GM12878 (cell line): Measurements from ENCODE around the gene GUCA1A.

Source experiments
- CHD1 ChIP-seq: IDR thresholded peaks from 2 replicates; pipeline ENCODE4 v1.6.1; 2012; ENCODE audit warnings: low read depth, low read length, improper control_type of control experiment
- EZH2 ChIP-seq: IDR thresholded peaks from 2 replicates; pipeline ENCODE4 v1.6.1; 2012; ENCODE audit warnings: low read depth, mild to moderate bottlenecking, control low read depth, inconsistent platforms, low read length, borderline replicate concordance; ENCODE audit not compliant: control insufficient read depth
- HDAC2 ChIP-seq: fragments of 200-600 bp; sonication (generic); IDR thresholded peaks from 2 replicates; pipeline ENCODE4 v1.6.1; 2017
- RAD21 ChIP-seq: IDR thresholded peaks from 2 replicates; pipeline ENCODE4 v1.6.1; 2011; ENCODE audit warnings: mild to moderate bottlenecking, low read depth, low read length, moderate library complexity; ENCODE audit not compliant: insufficient read depth
- SMAD1 ChIP-seq: fragments of 450-650 bp; IDR thresholded peaks from 2 replicates; pipeline ENCODE4 v1.6.1; 2018; ENCODE audit warnings: mild to moderate bottlenecking, low read depth; ENCODE audit not compliant: partially characterized antibody
- ZZZ3 ChIP-seq: IDR thresholded peaks from 2 replicates; pipeline ENCODE4 v1.6.1; 2011; ENCODE audit warnings: low read depth; ENCODE audit not compliant: control insufficient read depth, insufficient read length
- TF ChIP-seq, protein P1 (sequence below), 3 experiments: IDR thresholded peaks in 2 of 3; conservative IDR thresholded peaks in 1 of 3; 2 replicates each; pipeline ENCODE4 v1.5.1; 2011; ENCODE audit warnings: low read depth in 3 of 3, low read length in 3 of 3, mild to moderate bottlenecking in 3 of 3, control low read depth in 2 of 3, moderate library complexity in 2 of 3, inconsistent platforms in 1 of 3, mixed read lengths in 1 of 3; ENCODE audit not compliant: control insufficient read depth in 2 of 3, insufficient read depth in 1 of 3; ENCODE audit errors: extremely low read depth in 1 of 3

GRCh38 chr6:42124223-42124836 lies 48.8 kb upstream of the GUCA1A start:
- no peak for TF ChIP-seq RAD21
- TF ChIP-seq CHD1, result no peak
- TF ChIP-seq, protein P1, sequence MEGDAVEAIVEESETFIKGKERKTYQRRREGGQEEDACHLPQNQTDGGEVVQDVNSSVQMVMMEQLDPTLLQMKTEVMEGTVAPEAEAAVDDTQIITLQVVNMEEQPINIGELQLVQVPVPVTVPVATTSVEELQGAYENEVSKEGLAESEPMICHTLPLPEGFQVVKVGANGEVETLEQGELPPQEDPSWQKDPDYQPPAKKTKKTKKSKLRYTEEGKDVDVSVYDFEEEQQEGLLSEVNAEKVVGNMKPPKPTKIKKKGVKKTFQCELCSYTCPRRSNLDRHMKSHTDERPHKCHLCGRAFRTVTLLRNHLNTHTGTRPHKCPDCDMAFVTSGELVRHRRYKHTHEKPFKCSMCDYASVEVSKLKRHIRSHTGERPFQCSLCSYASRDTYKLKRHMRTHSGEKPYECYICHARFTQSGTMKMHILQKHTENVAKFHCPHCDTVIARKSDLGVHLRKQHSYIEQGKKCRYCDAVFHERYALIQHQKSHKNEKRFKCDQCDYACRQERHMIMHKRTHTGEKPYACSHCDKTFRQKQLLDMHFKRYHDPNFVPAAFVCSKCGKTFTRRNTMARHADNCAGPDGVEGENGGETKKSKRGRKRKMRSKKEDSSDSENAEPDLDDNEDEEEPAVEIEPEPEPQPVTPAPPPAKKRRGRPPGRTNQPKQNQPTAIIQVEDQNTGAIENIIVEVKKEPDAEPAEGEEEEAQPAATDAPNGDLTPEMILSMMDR (IDR thresholded peaks at IDR 0.05 in 2 of 3, conservative IDR thresholded peaks at IDR 0.05 in 1 of 3; ENCODE audit: control insufficient read depth in 2 of 3, extremely low read depth in 1 of 3, insufficient read depth in 1 of 3, low read depth in 3 of 3, low read length in 3 of 3), result no peak
- no peak for TF ChIP-seq EZH2
- no peak for TF ChIP-seq ZZZ3
- TF ChIP-seq SMAD1, result no peak
- no peak for TF ChIP-seq HDAC2
